Parathyroid adenoma (tissue), 2 donors: ENCODE data around the gene SLX9.

Experiments used
- H2AFZ ChIP-seq: fragments of 300-600 bp; sonication (generic); one replicate; pipeline ENCODE4 v1.7.0; 2017; ENCODE audit warnings: antibody characterized with exemption, mild to moderate bottlenecking
- H3K27ac ChIP-seq: fragments of 300-600 bp; sonication (generic); one replicate; pipeline ENCODE4 v1.7.0; 2017
- H3K27me3 ChIP-seq: fragments of 300-600 bp; sonication (generic); one replicate; pipeline ENCODE4 v1.7.0; 2017; ENCODE audit warnings: low read length; ENCODE audit not compliant: control insufficient read depth, insufficient read depth
- H3K36me3 ChIP-seq: fragments of 300-600 bp; sonication (generic); one replicate; pipeline ENCODE4 v1.7.0; 2017; ENCODE audit warnings: low read length; ENCODE audit not compliant: control insufficient read depth, insufficient read depth
- H3K4me1 ChIP-seq: fragments of 300-600 bp; sonication (generic); one replicate; pipeline ENCODE4 v1.7.0; 2017; ENCODE audit warnings: control low read depth
- H3K4me2 ChIP-seq: fragments of 300-600 bp; sonication (generic); one replicate; pipeline ENCODE4 v1.7.0; 2017; ENCODE audit warnings: low read length
- H3K4me3 ChIP-seq: fragments of 300-600 bp; sonication (generic); one replicate; pipeline ENCODE4 v1.7.0; 2017; ENCODE audit warnings: low read depth, low read length
- H3K79me2 ChIP-seq: fragments of 300-600 bp; sonication (generic); one replicate; pipeline ENCODE4 v1.7.0; 2017; ENCODE audit warnings: control low read depth
- H3K9ac ChIP-seq: fragments of 300-600 bp; sonication (generic); one replicate; pipeline ENCODE4 v1.7.0; 2017; ENCODE audit warnings: mild to moderate bottlenecking
- H3K9me3 ChIP-seq: fragments of 300-600 bp; sonication (generic); one replicate; pipeline ENCODE4 v1.7.0; 2017; ENCODE audit warnings: low read length; ENCODE audit not compliant: control insufficient read depth
- CTCF ChIP-seq: fragments of 300-600 bp; sonication (generic); IDR thresholded peaks from one replicate; pipeline ENCODE4 v1.7.0; 2017; ENCODE audit warnings: antibody characterized with exemption, mild to moderate bottlenecking
- donor health status: primary hyperparathyroidism.

The SLX9 gene

GRCh38 chr21:44894687-44895302, 45.0 kb upstream of the SLX9 start:
- Histone ChIP-seq H2AFZ (no peak overlapping the region), H3K9me3 (no peaks in the 10 kb centered on the region), H3K4me2 (no peak overlapping the region), H3K27me3 (no peaks in the 10 kb centered on the region), H3K79me2 (no peaks in the 10 kb centered on the region), H3K4me1 (no peaks in the 10 kb centered on the region), H3K27ac (no peak overlapping the region), H3K4me3 (no peak overlapping the region), H3K9ac (no peak overlapping the region), H3K36me3 (no peaks in the 10 kb centered on the region)
- TF ChIP-seq CTCF: no peak

- Histone ChIP-seq H3K4me3 (no peak overlapping the region), H3K4me2 (no peak overlapping the region), H3K9me3 (no peaks in the 10 kb centered on the region), H3K27ac (no peak overlapping the region), H3K4me1 (no peaks in the 10 kb centered on the region), H3K9ac (no peak overlapping the region), H3K27me3 (no peaks in the 10 kb centered on the region), H2AFZ (no peak overlapping the region), H3K36me3 (no peaks in the 10 kb centered on the region), H3K79me2 (no peaks in the 10 kb centered on the region)
- no peak for TF ChIP-seq CTCF
These were observed 44.0 kb upstream of the SLX9 start for GRCh38 chr21:44895859-44896258.

- H3K4me3 ChIP-seq: no peak overlapping the region
- H3K9ac ChIP-seq: no peak overlapping the region
- no peaks in the 10 kb centered on the region for H3K4me1 ChIP-seq
- H3K36me3 ChIP-seq: no peaks in the 10 kb centered on the region
- H3K9me3 ChIP-seq: no peaks in the 10 kb centered on the region
- TF ChIP-seq CTCF: no peak
- H2AFZ ChIP-seq: no peak overlapping the region
- no peak overlapping the region for H3K27ac ChIP-seq
- no peaks in the 10 kb centered on the region for H3K27me3 ChIP-seq
- H3K79me2 ChIP-seq: no peaks in the 10 kb centered on the region
- H3K4me2 ChIP-seq: no peak overlapping the region
These were observed 43.1 kb upstream of the SLX9 start for GRCh38 chr21:44896561-44897286.

- no peak overlapping the region for H3K27ac ChIP-seq
- no peak overlapping the region for H2AFZ ChIP-seq
- H3K4me3 ChIP-seq: no peak overlapping the region
- H3K27me3 ChIP-seq: no peaks in the 10 kb centered on the region
- H3K9ac ChIP-seq: no peak overlapping the region
- H3K36me3 ChIP-seq: no peaks in the 10 kb centered on the region
- H3K79me2 ChIP-seq: no peaks in the 10 kb centered on the region
- no peak overlapping the region for H3K4me2 ChIP-seq
- no peak for TF ChIP-seq CTCF
- no peaks in the 10 kb centered on the region for H3K9me3 ChIP-seq
- H3K4me1 ChIP-seq: no peaks in the 10 kb centered on the region
These were observed 42.4 kb upstream of the SLX9 start for GRCh38 chr21:44897326-44898010.
